Stimulated activated CD8-positive, alpha-beta memory T cell treated with anti-CD3 and anti-CD28 coated beads, Interleukin-12 subunit alpha, Interleukin-12 subunit beta, amount 100 ng/mL, for 1 hour (primary cell): ENCODE data around the gene CADM3.

ENCODE experiments used
- DNase-seq: peaks from one replicate; pipeline ENCODE4 v3.0.0-alpha.2; 2020; ENCODE audit warnings: low read depth

CADM3 gene

GRCh38 chr1:159173320-159173719 is 1.9 kb downstream of the CADM3 start:
- DNase-seq: no peak

GRCh38 chr1:159175571-159175970 is 4.2 kb downstream of the CADM3 start:
- DNase-seq: no peak

DNA sequence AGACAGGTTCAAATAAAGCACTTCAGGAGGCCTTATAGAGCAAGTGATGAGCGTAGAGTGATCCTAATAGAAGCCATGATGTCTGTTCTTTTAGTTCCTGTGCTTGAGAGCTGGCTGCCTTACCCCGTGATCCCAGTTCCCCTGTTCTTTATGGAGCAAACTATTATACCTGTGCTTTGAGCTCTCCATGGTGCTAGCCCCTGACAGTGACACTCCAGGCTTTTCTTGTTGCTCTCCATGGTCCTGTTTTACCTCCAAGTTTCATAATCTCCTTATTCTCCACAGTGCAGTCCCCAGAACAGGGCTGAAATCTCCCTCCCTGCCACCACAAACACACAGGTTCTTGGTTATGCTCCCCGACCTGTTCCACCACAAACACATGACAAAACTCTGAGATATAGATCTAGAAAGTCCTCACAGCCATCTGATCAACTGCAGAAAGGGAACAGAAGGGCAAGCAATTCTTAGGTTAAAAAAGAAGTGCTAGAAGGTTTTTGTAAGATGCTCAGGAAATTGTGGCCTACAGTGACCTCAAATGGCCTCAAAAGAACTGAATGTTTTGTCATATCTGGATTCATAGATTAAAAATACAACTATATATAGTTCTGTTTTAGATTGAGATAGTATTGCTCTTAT is 6.0 kb downstream of the CADM3 start:
- no peak for DNase-seq

- no peak for DNase-seq
Measured at GRCh38 chr1:159179906-159180305, 8.5 kb downstream of the CADM3 start.

GRCh38 chr1:159180516-159180915 is 9.1 kb downstream of the CADM3 start:
- DNase-seq: no peak

- DNase-seq: no peak
Measured at GRCh38 chr1:159181328-159182024, 10.1 kb downstream of the CADM3 start.

DNA sequence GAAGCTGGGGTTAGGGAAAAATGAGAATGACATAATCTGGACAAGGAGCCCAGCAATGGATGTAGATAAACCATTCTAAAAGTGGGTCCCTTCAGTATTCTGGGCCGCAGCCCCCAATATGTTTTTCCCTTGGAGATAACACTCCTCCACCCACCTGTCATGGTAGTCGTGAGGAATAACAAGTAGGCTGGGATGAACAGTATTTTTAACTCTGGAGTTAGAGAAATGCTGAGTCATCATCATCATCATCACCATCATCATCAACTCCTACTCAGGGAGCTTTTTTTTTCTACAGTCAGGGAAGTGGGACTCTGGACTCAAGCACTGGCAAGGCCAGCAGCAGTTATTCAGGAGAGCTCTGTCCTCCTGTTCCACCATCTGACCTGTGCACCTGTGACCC is 12.8 kb downstream of the CADM3 start:
- no peak for DNase-seq

DNA sequence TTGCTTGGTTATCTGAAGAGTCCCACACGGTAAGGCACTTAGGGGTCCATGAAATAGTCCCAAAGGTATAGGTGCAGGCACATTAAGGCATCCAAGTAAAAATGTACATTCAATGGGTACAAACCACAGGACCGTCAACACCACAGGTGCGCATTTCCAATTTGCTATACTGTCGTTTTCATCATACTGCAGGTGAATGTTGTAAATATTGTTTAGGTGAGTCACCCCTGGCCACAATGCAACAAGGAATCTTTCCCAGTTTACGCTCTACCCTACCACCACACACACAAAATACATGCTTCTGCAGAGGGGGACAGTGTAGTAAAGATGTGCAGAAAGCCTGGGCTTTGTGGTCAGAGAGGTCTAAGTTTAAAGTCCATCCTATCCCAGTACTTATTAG is 13.7 kb downstream of the CADM3 start:
- no peak for DNase-seq

GRCh38 chr1:159187033-159187432 is 15.6 kb downstream of the CADM3 start:
- DNase-seq: no peak

- DNase-seq: no peak
Measured at GRCh38 chr1:159187647-159188374, 16.4 kb downstream of the CADM3 start.

DNA sequence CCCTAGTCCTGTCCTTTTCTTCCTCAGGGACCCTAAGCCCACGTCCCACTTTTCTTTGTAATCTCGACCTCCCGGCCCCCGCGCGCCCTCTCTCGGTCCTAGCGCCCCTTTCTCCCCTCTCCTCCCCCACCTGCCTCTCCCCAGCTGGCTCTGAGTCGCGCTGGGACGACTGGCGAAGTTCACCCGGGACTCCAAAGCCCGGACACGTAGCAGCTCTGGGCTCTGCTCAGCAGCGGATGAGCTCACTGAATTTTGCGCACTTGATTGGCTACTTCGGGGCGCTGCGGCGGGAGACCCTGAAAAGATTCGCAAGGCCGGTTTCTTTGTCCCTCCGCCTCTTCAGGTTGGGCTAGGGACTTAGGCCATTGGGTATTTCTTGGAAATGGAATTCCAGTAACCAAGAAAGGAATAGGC is 17.0 kb downstream of the CADM3 start:
- DNase-seq: no peak

DNA sequence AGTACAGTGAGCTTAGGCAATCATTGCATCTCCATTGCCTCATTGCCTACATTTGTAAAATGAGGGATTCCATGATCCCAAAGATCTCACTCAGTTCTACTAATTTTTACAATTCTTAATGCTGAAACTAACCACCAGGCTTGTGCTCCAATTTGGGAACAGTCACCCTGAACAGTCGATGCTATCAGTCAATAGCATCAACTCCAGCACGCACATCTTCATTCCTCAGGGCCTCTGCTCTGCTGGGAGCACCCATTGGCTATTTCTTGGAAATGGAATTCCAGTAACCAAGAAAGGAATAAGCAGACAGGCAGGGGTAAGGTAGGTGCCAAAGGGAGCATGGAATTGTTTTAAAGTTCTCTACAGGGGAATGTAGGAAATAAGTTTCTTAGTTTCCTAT is 19.0 kb downstream of the CADM3 start:
- no peak for DNase-seq

GRCh38 chr1:159196543-159196942 is 25.1 kb downstream of the CADM3 start:
- DNase-seq: no peak

DNA sequence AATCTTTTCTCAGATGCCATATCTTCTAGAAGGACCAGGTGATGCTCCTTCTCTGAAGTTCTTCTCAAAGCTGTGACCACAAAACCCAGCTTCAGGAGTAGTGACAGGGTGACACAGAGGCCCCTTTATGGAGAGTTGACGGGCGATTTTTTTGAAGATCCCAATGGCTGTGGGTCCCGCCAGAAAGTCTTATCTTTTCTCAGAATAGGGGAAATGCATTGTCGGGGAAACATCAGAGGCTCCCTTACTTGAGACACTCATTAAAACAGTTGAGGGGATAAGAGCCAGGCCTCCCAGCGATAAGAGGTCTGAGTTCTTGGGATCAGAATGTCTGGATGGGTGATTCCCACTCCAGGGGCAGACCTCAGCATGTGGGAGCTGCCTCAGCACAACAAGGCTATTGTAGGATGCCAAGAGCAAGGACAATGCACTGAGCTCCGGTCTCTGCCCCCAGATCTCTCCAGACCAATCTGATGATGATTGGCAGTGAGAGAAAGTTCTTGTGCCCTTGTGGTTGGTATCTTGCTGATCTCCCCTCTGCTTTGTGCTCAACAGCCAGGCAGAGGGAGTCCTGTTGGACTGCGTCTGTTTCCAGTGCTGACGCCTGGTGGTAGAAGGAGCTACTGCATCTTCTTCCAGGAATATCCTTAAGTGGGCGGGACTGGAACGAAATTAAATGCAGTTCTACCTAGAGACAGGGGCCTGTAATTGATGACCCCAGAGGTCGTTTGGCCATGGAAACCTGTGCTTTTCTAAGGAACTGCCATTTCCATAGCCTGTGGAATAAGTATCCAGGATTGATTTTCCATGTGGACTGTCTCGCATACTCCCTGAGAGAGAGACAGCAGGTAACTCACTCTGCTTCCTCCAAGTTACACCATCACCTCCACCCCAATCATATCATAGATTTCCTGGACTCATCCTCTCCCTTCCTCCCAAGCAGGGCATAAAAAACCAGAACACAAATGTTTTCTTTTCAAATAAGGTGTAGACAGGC is 26.4 kb downstream of the CADM3 start:
- peak; percentile 6 for DNase-seq

GRCh38 chr1:159199901-159200300 is 28.5 kb downstream of the CADM3 start:
- DNase-seq: no peak

GRCh38 chr1:159200769-159201168 is 29.4 kb downstream of the CADM3 start:
- DNase-seq: no peak

- DNase-seq: no peak
Measured at GRCh38 chr1:159201642-159202041, 30.2 kb downstream of the CADM3 start.

- no peak for DNase-seq
Measured at GRCh38 chr1:159203610-159204009, 32.2 kb downstream of the CADM3 start.

- DNase-seq: no peak
Measured at GRCh38 chr1:159204161-159205141, 33.0 kb downstream of the CADM3 start, which contains the start of gene ACKR1. Gene ACKR1 (plus strand): TSS chr1:159204875. CDS start chr1:159204960, 85 bp downstream.

DNA sequence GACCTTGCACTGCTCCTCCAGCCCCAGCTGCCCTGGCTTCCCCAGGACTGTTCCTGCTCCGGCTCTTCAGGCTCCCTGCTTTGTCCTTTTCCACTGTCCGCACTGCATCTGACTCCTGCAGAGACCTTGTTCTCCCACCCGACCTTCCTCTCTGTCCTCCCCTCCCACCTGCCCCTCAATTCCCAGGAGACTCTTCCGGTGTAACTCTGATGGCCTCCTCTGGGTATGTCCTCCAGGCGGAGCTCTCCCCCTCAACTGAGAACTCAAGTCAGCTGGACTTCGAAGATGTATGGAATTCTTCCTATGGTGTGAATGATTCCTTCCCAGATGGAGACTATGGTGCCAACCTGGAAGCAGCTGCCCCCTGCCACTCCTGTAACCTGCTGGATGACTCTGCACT is 33.8 kb downstream of the CADM3 start:
- no peak for DNase-seq

GRCh38 chr1:159206110-159206509 is 34.7 kb downstream of the CADM3 start:
- DNase-seq: no peak
